Right ventricle myocardium superior (tissue), 1 donor: Measurements from ENCODE around the gene RAB1B. TPM values are rescaled to one million over a fixed set of nuclear protein-coding genes. Genes with fewer than 3 reads are reported as not detected.
A peak's percentile ranks its signal among the peaks of the same experiment; 100 is the strongest.
"Not testable (repeated sequence)": the region's sequence is repeated elsewhere in the genome, so short reads cannot be mapped to it uniquely, and the experiment has no call there.

Experiments
- ATAC-seq: fragments of 200-7000 bp; cut with Tn5 transposase; one replicate; pipeline ENCODE4 v1.9.1; 2020; ENCODE audit warnings: mild to moderate bottlenecking; ENCODE audit not compliant: poor library complexity
- DNase-seq: peaks from one replicate; pipeline ENCODE4 v3.0.0-alpha.2; 2020
- intact Hi-C: fragments of 100-400 bp; cut with DNase I; formaldehyde crosslinking; loops from one replicate; pipeline ENCODE4 v1.11.2; 2022
- total RNA-seq: library from RNA; stranded (reverse); fragmentation: NEBNext Ultra II Directional; extraction: Animal tissue kit (Norgen Biotek cat#: 25700); gene quantifications from one replicate; pipeline ENCODE4 v1.2.1, GENCODE V29; 2021
- donor health status: DM: no; HTN: yes; CAD: no; lungs with severe emphysema.

Gene RAB1B
- total RNA-seq, 1 donor from 2014 or later: 114 TPM

GRCh38 chr11:66313321-66314185, 45.1 kb downstream of the RAB1B start:
- ATAC-seq: no peak
- intact Hi-C loops: loop anchor here (10.0 kb wide), 1 partner anchor 71 kb away; no protein-coding TSS in a partner anchor
- DNase-seq: peak; percentile 67

DNA sequence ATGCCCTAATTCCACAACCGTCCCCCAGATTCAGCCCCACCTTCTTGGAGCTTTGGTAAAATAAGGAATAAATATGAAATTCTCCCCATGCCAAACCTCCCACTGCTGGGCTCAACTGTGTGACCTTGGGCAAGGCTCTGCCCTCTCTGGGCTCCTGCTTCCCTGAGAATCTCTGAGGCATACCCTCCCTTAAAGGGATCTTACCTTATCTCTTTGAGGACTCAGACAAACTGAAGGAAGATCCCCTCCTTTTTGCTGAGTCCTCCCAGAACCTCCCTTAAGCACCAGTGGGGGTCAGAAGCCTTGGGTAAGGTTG, 45.7 kb downstream of the RAB1B start:
- no peak for ATAC-seq
- DNase-seq: no peak
- intact Hi-C loops: loop anchor here (10.0 kb wide), 1 partner anchor 71 kb away; no protein-coding TSS in a partner anchor

DNA sequence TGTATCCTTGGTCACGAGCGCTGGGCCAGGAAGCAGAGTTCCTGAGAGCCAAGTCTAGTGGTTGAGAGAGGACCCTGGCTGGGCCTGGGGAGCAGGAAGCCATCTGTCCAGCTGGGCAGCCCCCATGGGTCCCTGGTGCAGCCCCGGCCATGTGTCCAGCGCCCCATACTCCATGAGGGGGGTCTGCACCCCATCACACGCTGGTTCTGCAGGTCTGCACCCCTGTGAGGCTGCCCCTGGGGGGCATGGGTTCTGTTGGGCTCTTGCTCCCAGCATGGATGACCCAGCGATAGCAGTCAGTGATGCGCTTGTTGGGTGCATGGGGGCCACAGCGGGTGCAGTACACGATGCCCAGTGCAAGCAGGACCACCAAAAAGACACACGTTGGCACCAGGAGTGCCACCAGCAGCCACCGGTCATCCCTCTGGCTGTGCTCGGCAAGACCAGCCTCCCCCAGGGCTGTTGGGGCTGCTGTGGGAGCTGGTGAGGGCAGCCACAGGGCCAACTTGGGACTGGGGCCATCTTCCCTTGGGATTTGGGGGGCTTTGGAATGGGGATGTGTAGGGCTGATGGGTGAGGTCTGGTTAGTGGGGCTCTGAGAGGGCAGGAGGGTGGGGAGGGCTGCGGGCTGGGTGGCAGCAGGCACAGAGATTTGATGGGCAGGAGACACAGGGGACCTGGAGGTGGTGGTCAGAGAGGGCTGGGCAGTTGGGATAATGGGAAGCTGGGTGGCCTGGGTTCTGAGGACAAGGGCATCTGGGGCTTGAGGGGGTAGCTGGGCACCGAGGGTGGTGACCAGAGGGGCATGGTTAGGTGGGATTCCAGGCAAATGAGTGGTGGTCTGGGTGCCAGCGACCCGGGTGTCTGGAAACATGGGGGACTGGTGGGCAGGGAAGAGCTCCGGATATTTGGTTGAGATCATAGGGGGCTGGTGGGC, 46.4 kb downstream of the RAB1B start:
- ATAC-seq (no peak), DNase-seq (no peak)
- intact Hi-C loops: loop anchor here (10.0 kb wide), 1 partner anchor 70 kb away; no protein-coding TSS in a partner anchor

DNA sequence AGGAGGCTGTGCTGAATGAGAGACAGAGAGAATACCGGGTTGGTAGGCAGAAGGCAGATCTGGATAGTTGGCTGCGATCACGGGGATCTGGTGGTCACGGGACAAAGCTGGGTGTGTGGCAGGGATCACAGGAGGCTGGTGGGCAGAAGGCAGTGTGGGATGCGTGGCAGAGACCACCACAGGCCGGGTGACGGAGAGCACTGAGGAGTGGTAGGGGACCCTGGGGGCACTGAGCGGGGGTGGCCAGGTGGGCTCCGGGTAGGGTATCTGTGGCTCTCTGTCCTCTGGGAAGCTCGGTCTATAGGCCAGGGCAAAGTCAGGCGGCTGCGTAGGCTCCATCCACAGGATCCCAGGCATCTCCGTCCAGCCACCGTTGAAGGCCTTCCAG, 47.1 kb downstream of the RAB1B start:
- DNase-seq: no peak
- no peak for ATAC-seq
- intact Hi-C loops: loop anchor here (10.0 kb wide), 1 partner anchor 69 kb away; no protein-coding TSS in a partner anchor

DNA sequence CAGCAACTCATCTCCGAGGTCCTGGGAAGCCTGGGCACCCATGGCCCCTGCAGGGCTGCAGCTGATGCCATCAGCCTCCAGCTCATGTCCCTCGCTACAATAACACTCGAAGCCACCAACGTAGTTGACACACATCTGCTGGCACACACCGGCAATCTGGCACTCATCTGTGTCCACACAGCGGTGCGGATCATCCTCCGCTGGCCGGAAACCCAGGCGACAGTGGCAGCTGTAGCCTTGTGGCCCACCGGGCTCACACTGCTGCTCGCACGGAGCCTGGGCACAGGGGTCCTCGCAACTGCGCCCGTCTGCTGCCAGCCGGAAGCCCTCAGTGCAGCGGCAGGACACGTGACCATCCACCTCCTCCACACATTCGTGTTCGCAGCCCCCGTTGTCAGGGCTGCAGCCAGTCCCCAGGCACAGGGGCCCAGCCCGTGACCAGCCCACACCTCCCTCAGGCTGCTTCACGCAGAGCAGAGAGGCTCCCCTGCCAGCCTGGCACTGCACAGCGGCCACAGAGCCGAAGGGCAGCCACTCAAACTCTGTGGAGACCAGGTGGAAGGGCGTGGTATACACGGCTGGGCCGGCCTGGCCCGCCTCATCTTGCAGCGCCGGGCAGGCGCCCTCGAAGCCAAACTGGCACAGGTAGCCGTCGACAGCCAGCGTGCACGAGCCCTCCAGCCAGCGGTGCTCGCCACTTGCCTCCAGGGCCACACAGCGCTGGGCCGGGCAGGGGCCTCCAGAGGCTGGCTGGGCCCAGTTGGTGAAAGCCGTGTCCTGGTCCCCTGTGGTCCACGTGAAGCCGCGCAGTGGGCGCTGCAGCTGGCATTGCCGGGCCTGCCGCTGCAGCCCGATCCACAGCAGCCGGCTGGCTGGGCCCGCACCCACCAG, 47.7 kb downstream of the RAB1B start:
- intact Hi-C loops: loop anchor here (10.0 kb wide), 1 partner anchor 69 kb away; no protein-coding TSS in a partner anchor
- ATAC-seq (no peak), DNase-seq (no peak)

DNA sequence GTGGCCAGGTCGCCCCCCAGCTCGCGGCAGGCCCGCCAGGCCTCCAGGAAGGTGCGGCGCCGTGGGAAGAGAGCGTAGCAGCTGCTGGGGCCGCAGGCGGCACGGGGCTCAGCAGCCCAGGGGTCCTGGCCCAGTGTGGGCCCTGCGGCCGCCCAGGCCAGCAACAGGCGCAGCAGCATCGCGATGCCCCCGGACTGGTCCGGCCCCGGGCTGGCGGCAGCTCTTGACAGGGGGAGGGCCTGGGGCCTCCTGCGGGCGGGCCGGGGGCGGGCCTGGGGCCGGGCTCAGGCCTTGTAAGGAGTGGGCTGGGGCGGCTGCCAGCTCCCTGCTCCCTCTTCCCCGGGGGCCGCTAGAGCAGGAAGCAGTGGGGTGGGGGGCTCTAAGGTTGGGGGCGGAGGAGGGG, 48.4 kb downstream of the RAB1B start, which contains the start of gene CD248:
TSS of gene CD248 (minus strand) at position 196 of the 403 bp plus-strand sequence. CDS start at position 179, 17 bp downstream.
- ATAC-seq (peak; percentile 64), DNase-seq (peak; percentile 91)
- intact Hi-C loops: loop anchor here (10.0 kb wide), 1 partner anchor 68 kb away; no protein-coding TSS in a partner anchor

GRCh38 chr11:66317322-66317722, 48.9 kb downstream of the RAB1B start:
- intact Hi-C loops: loop anchor here (10.0 kb wide), 1 partner anchor 67 kb away; no protein-coding TSS in a partner anchor
- ATAC-seq: peak; percentile 35
- peak; percentile 76 for DNase-seq

GRCh38 chr11:66317723-66318599, 49.5 kb downstream of the RAB1B start:
- peak; percentile 78 for DNase-seq
- peak; percentile 33 for ATAC-seq
- intact Hi-C loops: loop anchor here (10.0 kb wide), 1 partner anchor 67 kb away; no protein-coding TSS in a partner anchor

DNA sequence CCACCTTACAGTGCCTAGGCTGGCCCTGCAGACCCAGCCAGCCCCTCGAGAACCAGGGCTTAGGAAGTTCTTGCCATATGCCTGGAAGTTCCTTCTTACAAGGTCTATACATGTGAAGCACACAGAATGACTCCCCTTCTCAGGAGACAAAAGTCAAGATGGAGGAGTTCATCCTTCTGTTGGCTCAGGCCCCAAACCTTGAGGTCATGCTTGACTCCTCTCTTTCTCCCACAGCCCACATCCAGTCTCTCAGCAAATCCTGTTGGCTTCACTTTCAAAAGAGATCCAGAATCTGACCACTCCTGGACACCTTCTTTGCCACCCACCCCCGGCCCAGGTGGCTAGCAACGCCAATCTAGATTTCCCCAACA, 50.1 kb downstream of the RAB1B start:
- DNase-seq (no peak), ATAC-seq (no peak)
- intact Hi-C loops: loop anchor here (10.0 kb wide), 1 partner anchor 66 kb away; no protein-coding TSS in a partner anchor

GRCh38 chr11:66320289-66320688, 51.9 kb downstream of the RAB1B start:
- ATAC-seq, DNase-seq, intact Hi-C loops: not testable (repeated sequence)

DNA sequence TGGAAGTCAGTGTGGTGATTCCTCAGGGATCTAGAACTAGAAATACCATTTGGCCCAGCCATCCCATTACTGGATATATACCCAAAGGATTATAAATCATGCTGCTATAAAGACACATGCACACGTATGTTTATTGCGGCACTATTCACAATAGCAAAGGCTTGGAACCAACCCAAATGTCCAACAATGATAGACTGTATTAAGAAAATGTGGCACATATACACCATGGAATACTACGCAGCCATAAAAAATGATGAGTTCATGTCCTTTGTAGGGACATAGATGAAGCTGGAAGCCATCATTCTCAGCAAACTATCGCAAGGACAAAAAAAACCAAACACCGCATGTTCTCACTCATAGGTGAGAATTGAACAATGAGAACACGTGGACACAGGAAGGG, 52.3 kb downstream of the RAB1B start:
- intact Hi-C loops, ATAC-seq, DNase-seq: not testable (repeated sequence)

- DNase-seq (no peak), ATAC-seq (no peak)
- intact Hi-C loops: no loop called here
Observed at GRCh38 chr11:66321606-66322005, 53.2 kb downstream of the RAB1B start.

DNA sequence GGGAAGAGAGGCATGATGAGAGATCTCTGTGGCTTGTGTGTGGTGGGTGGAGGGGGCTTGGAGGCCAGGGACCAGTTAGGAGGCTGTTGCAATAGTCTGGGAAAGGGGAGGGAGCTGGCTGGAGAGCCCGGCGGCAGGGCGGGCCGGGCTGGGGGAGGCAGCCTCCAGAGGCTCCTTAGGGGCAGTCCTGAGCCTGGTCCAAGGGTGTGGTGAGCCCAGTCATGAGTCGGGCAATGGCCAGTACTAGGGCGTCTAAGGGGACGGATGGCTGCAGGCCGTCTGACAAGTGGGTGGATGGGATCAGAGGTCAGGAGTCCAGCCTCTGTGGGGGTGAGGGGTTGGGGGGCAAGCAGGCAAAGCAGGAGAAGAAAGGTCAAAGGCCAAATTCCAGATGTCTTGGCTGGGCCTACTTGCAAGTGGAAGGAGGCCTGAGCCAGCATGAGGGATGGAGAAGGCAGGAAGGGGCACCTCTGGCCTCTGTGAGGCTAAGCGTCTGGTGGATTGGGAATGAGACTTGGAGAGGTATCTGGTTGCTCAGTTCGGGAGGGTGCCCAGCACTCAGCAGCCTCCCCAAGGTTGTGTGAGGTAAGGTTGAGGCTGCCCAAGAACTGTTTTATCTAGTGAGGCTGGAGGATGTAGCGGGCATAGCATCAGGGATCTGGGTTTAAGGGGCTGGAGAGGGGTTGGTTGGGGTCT, 54.4 kb downstream of the RAB1B start:
- peak; percentile 85 for DNase-seq

DNA sequence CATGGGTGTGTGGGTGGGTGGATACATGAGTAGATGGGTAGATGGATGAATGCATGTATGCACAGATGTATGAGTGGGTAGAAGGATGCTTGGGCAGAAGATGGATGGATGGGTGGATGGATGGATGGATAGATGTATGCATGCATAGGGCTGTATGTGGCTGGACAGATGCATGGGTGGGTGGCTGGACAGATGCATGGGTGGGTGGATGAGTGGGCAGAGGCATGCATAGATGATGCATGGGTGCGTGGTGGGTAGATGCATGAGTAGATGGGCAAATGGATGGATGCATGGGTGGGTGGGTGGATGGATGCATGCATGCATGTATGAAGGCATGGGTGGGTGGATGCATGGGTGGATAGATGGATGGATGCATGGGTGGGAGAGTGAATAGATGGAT, 55.2 kb downstream of the RAB1B start:
- no peak for ATAC-seq
- DNase-seq: no peak
- intact Hi-C loops: no loop called here

More for the DNA sequence above, 54.4 kb downstream of the RAB1B start:
- intact Hi-C loops: no loop called here
- ATAC-seq: peak; percentile 40

DNA sequence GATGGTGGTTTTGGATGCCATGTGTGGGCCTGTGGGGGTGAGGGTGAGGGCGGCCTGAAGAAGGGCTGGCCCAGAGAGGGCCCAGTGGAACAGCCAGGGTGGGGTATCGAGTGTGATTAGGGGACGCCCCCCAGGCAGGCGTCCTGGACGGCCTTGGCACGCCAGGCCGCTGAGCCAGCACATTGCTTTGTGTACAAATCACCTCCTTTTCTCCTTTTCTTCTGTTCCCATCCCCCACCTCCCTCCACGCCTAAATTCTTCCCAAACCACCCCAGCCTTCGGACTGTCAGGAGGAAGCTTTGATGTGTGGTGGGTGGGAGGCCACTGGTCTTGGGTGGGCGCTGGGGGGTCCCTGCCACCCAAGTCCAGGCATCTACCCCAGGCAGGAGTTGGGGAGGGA, 56.2 kb downstream of the RAB1B start:
- intact Hi-C loops: no loop called here
- no peak for ATAC-seq
- DNase-seq: peak; percentile 46

- no peak for ATAC-seq
- no peak for DNase-seq
- intact Hi-C loops: no loop called here
Observed at GRCh38 chr11:66325263-66325671, 56.8 kb downstream of the RAB1B start.
